SK-N-SH (cell line): ENCODE results near the gene ZBTB45. TPM values are rescaled to one million over a fixed set of nuclear protein-coding genes. Genes with fewer than 3 reads are reported as not detected.

Source experiments
- CTCF ChIA-PET: fragments of 300-600, 350-600 bp; formaldehyde crosslinking; extraction: SDS; loops from one replicate; lab custom pipeline; 2021; lab: Yijun Ruan, JAX
- POLR2A ChIA-PET: fragments of 350-600 bp; sonication (Branson Sonifier 250); formaldehyde crosslinking; extraction: SDS; loops from one replicate; lab custom pipeline; 2020; ENCODE audit warnings: antibody characterized with exemption, inconsistent platforms; lab: Yijun Ruan, JAX
- DNase-seq: peaks from one replicate; pipeline ENCODE4 v3.0.0; 2012
- H2AFZ ChIP-seq: fragments of 200-600 bp; sonication (generic); 2 replicates; pipeline ENCODE4 v1.8.1; 2016; ENCODE audit warnings: antibody characterized with exemption, mild to moderate bottlenecking, low read depth
- H3F3A ChIP-seq: fragments of 200-600 bp; sonication (generic); replicated peaks from 2 replicates; pipeline ENCODE3; 2016; ENCODE audit warnings: antibody characterized with exemption, mild to moderate bottlenecking; ENCODE audit not compliant: insufficient read depth
- H3K27ac ChIP-seq, 2 experiments: fragments of 200-500 bp in 1 of 2; fragments of 200-600 bp in 1 of 2; sonication (Bioruptor generic) in 1 of 2; sonication (generic), shearing (Covaris generic) in 1 of 2; 2 replicates each; pipeline versions ENCODE4 v1.5.1 to v1.6.1; 2014 to 2016; ENCODE audit warnings: low read depth in 2 of 2, inconsistent platforms in 1 of 2, low read length in 1 of 2, mild to moderate bottlenecking in 1 of 2, mixed read lengths in 1 of 2
- H3K27me3 ChIP-seq: fragments of 200-600 bp; sonication (generic), shearing (Covaris generic); 2 replicates; pipeline ENCODE4 v1.6.1; 2016; ENCODE audit warnings: mixed run types; ENCODE audit not compliant: insufficient read depth
- H3K36me3 ChIP-seq, 2 experiments: fragments of 200-500 bp in 1 of 2; fragments of 200-600 bp in 1 of 2; sonication (Bioruptor generic) in 1 of 2; sonication (generic) in 1 of 2; replicated peaks in 1 of 2; 2 replicates each; pipeline versions ENCODE3 to v1.5.1; 2014 to 2016; ENCODE audit warnings: low read length in 1 of 2, mild to moderate bottlenecking in 1 of 2; ENCODE audit not compliant: insufficient read depth in 2 of 2, control insufficient read depth in 1 of 2
- H3K4me1 ChIP-seq, 2 experiments: fragments of 200-500 bp in 1 of 2; fragments of 200-600 bp in 1 of 2; sonication (Bioruptor generic) in 1 of 2; sonication (generic), shearing (Covaris generic) in 1 of 2; 2 replicates each; pipeline versions ENCODE4 v1.5.1 to v1.6.1; 2014 to 2016; ENCODE audit warnings: low read depth in 1 of 2, low read length in 1 of 2, mixed run types in 1 of 2; ENCODE audit not compliant: insufficient read depth in 2 of 2, control insufficient read depth in 1 of 2
- H3K4me2 ChIP-seq: fragments of 200-600 bp; sonication (generic), shearing (Covaris generic); 2 replicates; pipeline ENCODE4 v1.6.1; 2017; ENCODE audit warnings: mixed run types
- H3K4me3 ChIP-seq, 2 experiments: fragments of 200-500 bp in 1 of 2; fragments of 200-600 bp in 1 of 2; sonication (Bioruptor generic) in 1 of 2; sonication (generic), shearing (Covaris generic) in 1 of 2; 2 replicates each; pipeline versions ENCODE4 v1.5.1 to v1.8.1; 2014 to 2016; ENCODE audit warnings: low read depth in 2 of 2, inconsistent platforms in 1 of 2, low read length in 1 of 2, mild to moderate bottlenecking in 1 of 2, mixed read lengths in 1 of 2, moderate library complexity in 1 of 2
- H3K79me2 ChIP-seq: fragments of 200-600 bp; sonication (generic); 2 replicates; pipeline ENCODE4 v1.8.1; 2017; ENCODE audit warnings: mild to moderate bottlenecking; ENCODE audit not compliant: insufficient read depth
- H3K9ac ChIP-seq: fragments of 200-600 bp; sonication (generic); 2 replicates; pipeline ENCODE4 v1.6.1; 2017; ENCODE audit warnings: mixed run types
- H3K9me2 ChIP-seq: fragments of 200-600 bp; sonication (generic); 2 replicates; pipeline ENCODE4 v1.6.1; 2017; ENCODE audit warnings: mixed run types
- H3K9me3 ChIP-seq: fragments of 200-600 bp; sonication (generic); 2 replicates; pipeline ENCODE4 v1.6.1; 2017; ENCODE audit warnings: mixed run types, mild to moderate bottlenecking, moderate library complexity
- H4K20me1 ChIP-seq: fragments of 200-600 bp; sonication (generic); 2 replicates; pipeline ENCODE4 v1.6.1; 2017; ENCODE audit warnings: mild to moderate bottlenecking, mixed run types; ENCODE audit not compliant: insufficient read depth
- CHD2 ChIP-seq: fragments of 150-350 bp; IDR thresholded peaks from 2 replicates; pipeline ENCODE4 v1.6.1; 2018; ENCODE audit warnings: low read length; ENCODE audit not compliant: partially characterized antibody
- CTCF ChIP-seq: fragments of 200-600 bp; sonication (generic); IDR thresholded peaks from 2 replicates; pipeline ENCODE4 v1.6.1; 2017; ENCODE audit warnings: antibody characterized with exemption, mild to moderate bottlenecking, moderate library complexity
- EP300 ChIP-seq, 2 experiments: IDR thresholded peaks; 2 replicates each; pipeline versions ENCODE4 v1.4.0 to v1.6.1; 2012; ENCODE audit warnings: borderline replicate concordance in 1 of 2, low read depth in 1 of 2, low read length in 1 of 2
- FOXM1 ChIP-seq: IDR thresholded peaks from 2 replicates; pipeline ENCODE4 v1.4.0; 2012; ENCODE audit warnings: low read depth, mild to moderate bottlenecking
- JUND ChIP-seq: IDR thresholded peaks from 2 replicates; pipeline ENCODE4 v1.4.0; 2012
- MXI1 ChIP-seq: IDR thresholded peaks from 2 replicates; pipeline ENCODE4 v1.6.1; 2012; ENCODE audit warnings: mild to moderate bottlenecking, low read depth, low read length, improper control_type of control experiment
- NFIC ChIP-seq: IDR thresholded peaks from 2 replicates; pipeline ENCODE4 v1.4.0; 2012; ENCODE audit warnings: borderline replicate concordance
- NRF1 ChIP-seq: IDR thresholded peaks from 2 replicates; pipeline ENCODE4 v1.6.1; 2012; ENCODE audit warnings: low read depth, mild to moderate bottlenecking, low read length
- PBX3 ChIP-seq: IDR thresholded peaks from 2 replicates; pipeline ENCODE4; 2012
- POLR2AphosphoS5 ChIP-seq: IDR thresholded peaks from 2 replicates; pipeline ENCODE4 v1.6.1; 2012; ENCODE audit warnings: low read depth, low read length
- RXRA ChIP-seq: IDR thresholded peaks from 2 replicates; pipeline ENCODE4 v1.4.0; 2012; ENCODE audit warnings: low read depth, mild to moderate bottlenecking, borderline replicate concordance
- SIN3A ChIP-seq: IDR thresholded peaks from 2 replicates; pipeline ENCODE4 v1.6.1; 2012; ENCODE audit warnings: low read depth, mild to moderate bottlenecking, low read length, moderate library complexity, borderline replicate concordance
- TAF1 ChIP-seq: IDR thresholded peaks from 2 replicates; pipeline ENCODE4 v1.6.1; 2012; ENCODE audit warnings: low read depth, mild to moderate bottlenecking, low read length, moderate library complexity, borderline replicate concordance
- ZBTB33 ChIP-seq: IDR thresholded peaks from 2 replicates; pipeline ENCODE4 v1.4.0; 2012; ENCODE audit warnings: low read depth, borderline replicate concordance
- WGBS: methylation state at CpG from one replicate; pipeline ENCODE4 v1.1.6; 2017; ENCODE audit warnings: low lambda C conversion rate; 5-methylcytosine and 5-hydroxymethylcytosine counted together
- polyA plus RNA-seq, 3 experiments: library from polyadenylated mRNA; depleted of rRNA; stranded (reverse); fragments of >200 nt; gene quantifications; 2 replicates each; pipeline ENCODE4 v1.2.3, GENCODE V29; 2012

Gene ZBTB45
- polyA plus RNA-seq, 1 of the 3 experiments (the other 2 are of a cell fraction), result 11.3 TPM

- peak; percentile 60 for DNase-seq
- 0 out of 2 replicates have a peak, but pooled peaks cover 5% of the 10 kb centered on the region for H4K20me1 ChIP-seq
- WGBS, result 56% methylated on average over 32 of the region's 107 CpGs
- POLR2A ChIA-PET, result interaction anchor here (1.1 to 5.7 kb wide), 6 partner anchors 8 to 43 kb away, joined by 3 to 35 read pairs (median 5); partner anchors contain the start of genes CHMP2A, TRIM28 and ZBTB45
- H3F3A ChIP-seq, result peaks cover 22% of the 10 kb centered on the region
- H3K9me3 ChIP-seq, result no peaks in the 10 kb centered on the region
- H3K27ac ChIP-seq, result peak overlapping the region in 1 of 2 experiments; percentile 78; a peak in 1 of 4 replicates
- no peak overlapping the region for H3K9ac ChIP-seq
- H3K4me3 ChIP-seq, result peak overlapping the region in 1 of 2 experiments; percentile 10; a peak in 1 of 4 replicates
- CTCF ChIA-PET, result interaction anchor here (0.7 to 1.5 kb wide), 3 partner anchors 17 to 167 kb away, joined by 3 to 9 read pairs (median 3); partner anchors contain the start of genes RNF225 and ZBTB45
- H3K4me1 ChIP-seq, result peaks cover 7 to 43% of the 10 kb centered on the region in 2 experiments; a peak in 3 of 4 replicates
- no peaks in the 10 kb centered on the region for H3K9me2 ChIP-seq
- TF ChIP-seq ZBTB33 (0 out of 2 replicates have a peak, but pooled peaks have one; percentile 32), CTCF (no peak), JUND (no peak; the same call in 1 of the 2 replicates), FOXM1 (no peak), POLR2AphosphoS5 (0 out of 2 replicates have a peak, but pooled peaks have one; percentile 2)
- no peak overlapping the region for H2AFZ ChIP-seq
- H3K4me2 ChIP-seq, result no peak overlapping the region
- H3K36me3 ChIP-seq, result peaks cover 3 to 12% of the 10 kb centered on the region in 2 experiments
- H3K27me3 ChIP-seq, result no peaks in the 10 kb centered on the region
- peaks cover 13% of the 10 kb centered on the region for H3K79me2 ChIP-seq
Measured at GRCh38 chr19:58562122-58563033, 42.8 kb upstream of the ZBTB45 start.

GRCh38 chr19:58561373-58562121, 41.9 kb upstream of the ZBTB45 start:
- Histone ChIP-seq H3K27ac (peak overlapping the region in 1 of 2 experiments; percentile 11; a peak in 1 of 4 replicates), H3K4me1 (peaks cover 14 to 51% of the 10 kb centered on the region in 2 experiments; a peak in 3 of 4 replicates), H3K9ac (no peak overlapping the region), H2AFZ (no peak overlapping the region), H3K9me2 (no peaks in the 10 kb centered on the region), H3K36me3 (peaks cover 5 to 12% of the 10 kb centered on the region in 2 experiments), H3K27me3 (no peaks in the 10 kb centered on the region), H3K79me2 (peaks cover 21% of the 10 kb centered on the region), H4K20me1 (peaks cover 9% of the 10 kb centered on the region; the same call in 1 of the 2 replicates), H3K4me3 (no peak overlapping the region), H3K4me2 (no peak overlapping the region), H3F3A (peaks cover 21% of the 10 kb centered on the region), H3K9me3 (no peaks in the 10 kb centered on the region)
- TF ChIP-seq MXI1 (no peak), PBX3 (no peak), TAF1 (no peak), ZBTB33 (no peak), NRF1 (no peak), EP300 (IDR thresholded peaks at IDR 0.05; ENCODE audit: borderline replicate concordance in 1 of 2, low read depth in 1 of 2, low read length in 1 of 2) (no peak), RXRA (no peak), SIN3A (no peak), JUND (no peak), NFIC (no peak), CHD2 (no peak)
- DNase-seq, result no peak
- ChIA-PET POLR2A (interaction anchor here (0.5 to 5.7 kb wide), 7 partner anchors 7 to 171 kb away, joined by 3 to 35 read pairs (median 6); partner anchors contain the start of genes CHMP2A, MZF1, TRIM28 and ZBTB45), CTCF (interaction anchor here (0.7 to 1.5 kb wide), 3 partner anchors 18 to 166 kb away, joined by 3 to 9 read pairs (median 3); partner anchors contain the start of genes RNF225 and ZBTB45)
- WGBS, result 95% methylated on average over 12 of the region's 16 CpGs
